Esophagus squamous epithelium (tissue), 5 donors: ENCODE measurements around the gene KIRREL1. TPM values are rescaled to one million over a fixed set of nuclear protein-coding genes. Genes with fewer than 3 reads are reported as not detected.

Experiments
- DNase-seq: peaks from one replicate; lab custom pipeline; 2025; lab: John Stamatoyannopoulos, UW
- H3K27ac ChIP-seq, 4 donors: fragments of 200-600 bp; sonication (generic); one replicate each; pipeline ENCODE4 v1.5.1; 2016 to 2019; ENCODE audit warnings: mild to moderate bottlenecking in 1 of 4
- H3K27me3 ChIP-seq, 4 donors: fragments of 200-600 bp; sonication (generic); 1 replicate in 3 of 4; 2 replicates in 1 of 4; pipeline versions ENCODE4 v1.5.1 to v1.6.0; 2017 to 2021; ENCODE audit warnings: antibody characterized with exemption in 1 of 4
- H3K36me3 ChIP-seq, 3 donors: fragments of 200-600 bp; sonication (generic); one replicate each; pipeline ENCODE4 v1.5.1; 2016 to 2019
- H3K4me1 ChIP-seq, 3 donors: fragments of 200-600 bp; sonication (generic); one replicate each; pipeline ENCODE4 v1.5.1; 2017 to 2019
- H3K4me3 ChIP-seq, 4 donors: fragments of 200-600 bp; sonication (generic); 1 replicate in 3 of 4; 2 replicates in 1 of 4; pipeline ENCODE4 v1.5.1; 2016 to 2019; ENCODE audit warnings: mild to moderate bottlenecking in 2 of 4, moderate library complexity in 1 of 4
- H3K9me3 ChIP-seq, 3 donors: fragments of 200-600 bp; sonication (generic); one replicate each; pipeline ENCODE4 v1.5.1; 2016 to 2019
- CTCF ChIP-seq, 6 experiments: fragments of 450-650 bp in 4 of 6; fragments of 200-600 bp in 2 of 6; sonication (generic) in 2 of 6; IDR thresholded peaks; one replicate each; pipeline ENCODE4 v1.5.1; 2016 to 2019; ENCODE audit warnings: antibody characterized with exemption in 6 of 6, mild to moderate bottlenecking in 4 of 6, moderate library complexity in 4 of 6
- POLR2A ChIP-seq, 4 donors: fragments of 450-650 bp; IDR thresholded peaks; one replicate each; pipeline ENCODE4 v1.6.1; 2017; ENCODE audit warnings: antibody characterized with exemption in 4 of 4, mild to moderate bottlenecking in 4 of 4, moderate library complexity in 3 of 4
- WGBS, 2 donors: methylation state at CpG; one replicate each; pipeline ENCODE4 v1.1.5; 2018; 5-methylcytosine and 5-hydroxymethylcytosine counted together
- intact Hi-C: fragments of 100-400 bp; cut with DNase I; formaldehyde crosslinking; loops from one replicate; pipeline ENCODE4 v1.15.0; 2022
- total RNA-seq, 4 donors: library from RNA; depleted of rRNA; stranded (reverse); fragments of >200 nt; gene quantifications; one replicate each; pipeline ENCODE4 v1.1.0, GENCODE V29; 2016
- donor health status: DM: yes; HTN: yes; CAD: no.

The KIRREL1 gene
- total RNA-seq, 4 donors from 2014 or later = 3.6 to 18.9 (median 15.2) TPM

DNA sequence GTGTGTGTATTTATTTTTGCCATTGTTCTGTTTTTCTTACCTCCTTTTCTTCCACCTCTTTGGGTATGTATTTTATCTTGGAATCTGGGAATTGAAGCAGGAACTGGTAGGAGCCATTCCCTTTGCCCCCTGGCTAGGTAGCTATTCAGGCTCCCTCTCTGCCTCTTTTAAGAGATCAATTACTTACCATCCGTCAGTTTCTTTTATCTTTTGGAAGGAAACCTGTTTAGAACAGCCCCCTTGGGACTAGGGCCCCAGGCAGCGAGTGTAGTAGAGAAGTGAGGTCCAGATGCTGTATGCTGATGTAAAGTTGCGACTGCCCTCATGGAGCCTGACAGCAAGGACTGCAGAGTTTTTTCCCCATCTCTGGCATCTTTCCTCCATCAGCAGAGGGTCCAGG, 41.6 kb downstream of the KIRREL1 start:
- 73 to 88% methylated on average over 3 of the region's 3 CpGs for WGBS, 2 donors
- Histone ChIP-seq H3K27me3 (no peaks in the 10 kb centered on the region), H3K4me1 (peaks cover 4 to 43% (median 26%) of the 10 kb centered on the region in 3 donors), H3K9me3 (no peaks in the 10 kb centered on the region), H3K36me3 (peaks cover 0 to 11% (median 0%) of the 10 kb centered on the region in 3 donors), H3K4me3 (no peak overlapping the region), H3K27ac (no peak overlapping the region)
- DNase-seq = no peak
- intact Hi-C loops = no loop called here
- TF ChIP-seq POLR2A (IDR thresholded peaks at IDR 0.05) = no peak
- TF ChIP-seq CTCF (IDR thresholded peaks at IDR 0.05) = no peak

DNA sequence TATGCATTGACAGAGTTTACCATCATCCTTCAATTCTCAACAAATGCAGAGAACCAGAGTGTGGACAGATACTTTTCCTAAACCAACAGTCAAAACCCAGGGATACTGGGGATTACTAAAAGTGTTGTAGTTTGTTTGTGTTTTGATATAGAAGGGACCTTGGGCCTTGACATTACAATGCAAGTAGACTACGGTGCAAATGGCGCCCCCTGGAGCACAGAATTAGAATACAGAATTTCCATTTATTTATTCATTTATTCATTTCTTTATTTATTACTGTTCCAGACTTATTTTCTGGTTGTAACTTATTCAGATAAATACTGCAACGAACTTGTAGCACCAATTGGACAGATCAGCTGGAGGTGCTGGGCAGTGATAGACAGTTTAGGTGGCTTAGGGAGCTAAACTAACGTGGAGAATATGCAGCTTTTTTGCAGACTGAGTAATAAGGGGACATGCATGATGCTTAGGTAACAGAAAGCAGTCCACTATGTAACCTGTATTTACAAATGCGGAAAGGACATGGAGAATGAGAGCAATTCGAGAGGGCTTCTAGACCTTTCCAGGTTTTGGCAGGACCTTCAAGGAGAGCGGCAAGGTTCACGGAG, 42.6 kb downstream of the KIRREL1 start:
- peak overlapping the region in 1 of 4 donors; percentile 14 for H3K27ac ChIP-seq
- H3K4me1 ChIP-seq = peaks cover 4 to 43% (median 26%) of the 10 kb centered on the region in 3 donors
- DNase-seq = no peak
- peaks cover 0 to 8% (median 0%) of the 10 kb centered on the region in 3 donors for H3K36me3 ChIP-seq
- H3K4me3 ChIP-seq = no peak overlapping the region
- no peaks in the 10 kb centered on the region for H3K27me3 ChIP-seq
- TF ChIP-seq CTCF (IDR thresholded peaks at IDR 0.05) (peak; percentile 39 to 78 (median 70)), POLR2A (IDR thresholded peaks at IDR 0.05) (no peak)
- 53 to 55% methylated on average over 8 of the region's 8 CpGs for WGBS, 2 donors
- H3K9me3 ChIP-seq = no peaks in the 10 kb centered on the region
- intact Hi-C loops = no loop called here

DNA sequence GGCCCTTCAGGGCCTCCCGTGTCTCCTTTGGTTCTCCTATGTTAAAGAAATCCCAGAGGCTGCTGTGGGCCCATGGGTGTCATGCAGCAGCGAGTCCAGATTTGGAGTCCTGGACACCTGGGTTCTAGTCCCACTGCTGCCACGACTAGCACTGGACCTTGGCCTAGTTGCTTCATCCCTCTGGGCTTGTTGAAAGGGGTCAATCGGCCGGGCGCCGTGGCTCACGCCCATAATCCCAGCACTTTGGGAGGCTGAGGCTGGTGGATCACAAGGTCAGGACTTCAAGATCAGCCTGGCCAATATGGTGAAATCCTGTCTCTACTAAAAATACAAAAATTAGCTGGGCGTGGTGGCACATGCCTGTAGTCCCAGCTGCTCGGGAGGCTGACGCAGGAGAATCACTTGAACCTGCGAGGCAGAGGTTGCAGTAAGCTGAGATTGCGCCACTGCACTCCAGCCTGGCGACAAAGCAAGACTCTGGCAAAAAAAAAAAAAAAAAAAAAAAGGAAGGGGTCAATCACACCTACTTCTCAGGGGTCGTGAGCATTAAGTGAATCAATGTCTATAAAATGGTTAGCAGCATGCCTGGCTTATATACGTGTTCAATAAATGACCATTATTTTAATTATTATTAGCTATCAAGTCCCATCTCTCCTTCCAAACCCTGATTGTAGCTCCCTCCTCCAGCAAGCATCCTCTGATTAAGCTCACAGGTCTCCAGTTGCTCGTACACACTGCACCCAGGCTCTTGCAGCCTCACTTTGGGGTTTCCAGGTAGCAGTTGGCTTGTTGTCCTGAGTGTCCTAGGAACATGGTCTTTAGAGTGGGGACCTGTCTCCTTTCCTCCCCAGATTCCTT, 43.8 kb downstream of the KIRREL1 start:
- Histone ChIP-seq H3K36me3 (no peaks in the 10 kb centered on the region), H3K4me1 (peaks cover 4 to 43% (median 26%) of the 10 kb centered on the region in 3 donors), H3K27ac (peak overlapping the region in 2 of 4 donors; percentile 9 to 34), H3K4me3 (no peak overlapping the region), H3K9me3 (no peaks in the 10 kb centered on the region), H3K27me3 (no peaks in the 10 kb centered on the region)
- 52 to 72% methylated on average over 10 to 12 of the region's 17 CpGs for WGBS, 2 donors
- DNase-seq = no peak
- intact Hi-C loops = no loop called here
- TF ChIP-seq POLR2A (IDR thresholded peaks at IDR 0.05) (no peak), CTCF (IDR thresholded peaks at IDR 0.05) (no peak)

DNA sequence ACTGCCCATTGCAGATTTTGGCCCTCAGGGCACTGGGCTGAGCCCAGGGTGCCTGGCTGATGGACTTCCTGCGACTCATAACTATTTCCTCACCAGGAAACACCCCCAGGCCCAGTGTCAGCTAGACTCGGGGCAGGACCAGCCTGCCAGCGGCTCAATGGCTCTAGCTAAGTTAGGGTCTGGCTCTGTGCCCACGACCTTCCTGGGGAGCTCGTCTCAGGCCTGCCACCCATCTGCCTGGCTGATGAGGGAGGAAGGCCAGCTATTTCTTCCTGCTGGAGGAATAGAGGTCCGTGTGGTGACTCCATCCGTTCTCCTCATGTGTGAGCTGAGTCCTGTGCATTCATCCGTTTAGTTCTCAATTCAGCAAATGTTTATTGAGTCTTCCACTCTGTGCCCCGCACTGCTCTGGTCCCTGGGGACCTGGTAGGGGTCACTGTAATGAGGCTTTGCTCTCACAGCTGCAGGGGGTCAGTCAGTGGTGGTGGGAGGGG, 44.5 kb downstream of the KIRREL1 start:
- H3K27ac ChIP-seq = peak overlapping the region in 2 of 4 donors; percentile 9 to 34
- H3K27me3 ChIP-seq = no peaks in the 10 kb centered on the region
- WGBS, 2 donors = 16 to 19% methylated on average over 5 to 6 of the region's 9 CpGs
- H3K36me3 ChIP-seq = no peaks in the 10 kb centered on the region
- peaks cover 4 to 43% (median 26%) of the 10 kb centered on the region in 3 donors for H3K4me1 ChIP-seq
- no peaks in the 10 kb centered on the region for H3K9me3 ChIP-seq
- no peak overlapping the region for H3K4me3 ChIP-seq
- no peak for TF ChIP-seq CTCF (IDR thresholded peaks at IDR 0.05)
- TF ChIP-seq POLR2A (IDR thresholded peaks at IDR 0.05) = no peak
- no peak for DNase-seq
- intact Hi-C loops = no loop called here

DNA sequence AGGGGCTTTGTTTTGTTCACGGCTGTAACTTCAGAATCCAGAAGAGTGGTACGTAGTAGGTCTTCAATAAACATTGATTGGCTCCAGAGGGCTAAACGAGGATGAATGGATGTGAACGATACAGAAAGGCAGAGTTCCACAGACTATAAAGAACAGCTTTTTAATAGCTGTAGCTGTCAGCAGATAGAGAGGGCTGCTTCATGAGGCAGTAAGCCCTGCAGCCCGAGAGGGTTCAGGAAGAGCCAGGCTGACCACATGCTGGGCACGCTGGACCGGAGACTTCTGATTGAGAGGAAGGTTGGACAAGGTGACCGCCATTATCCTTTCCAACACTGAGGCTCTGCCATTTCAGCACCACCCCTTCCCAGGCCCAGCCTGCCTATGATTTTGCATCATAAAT, 45.3 kb downstream of the KIRREL1 start:
- no peaks in the 10 kb centered on the region for H3K27me3 ChIP-seq
- H3K4me1 ChIP-seq = peaks cover 4 to 52% (median 30%) of the 10 kb centered on the region in 3 donors
- WGBS, 2 donors = 73 to 82% methylated on average over 8 of the region's 8 CpGs
- H3K36me3 ChIP-seq = no peaks in the 10 kb centered on the region
- intact Hi-C loops = no loop called here
- H3K9me3 ChIP-seq = no peaks in the 10 kb centered on the region
- DNase-seq = no peak
- TF ChIP-seq POLR2A (IDR thresholded peaks at IDR 0.05) (no peak), CTCF (IDR thresholded peaks at IDR 0.05) (no peak)
- H3K4me3 ChIP-seq = no peak overlapping the region
- H3K27ac ChIP-seq = no peak overlapping the region
